NCI-H748 (cell line): ENCODE results near the gene CPSF2.
"Not testable (repeated sequence)": the region's sequence is repeated elsewhere in the genome, so short reads cannot be mapped to it uniquely, and the experiment has no call there.

Experiments
- DNase-seq: peaks from one replicate; lab custom pipeline; 2025; ENCODE audit not compliant: unreplicated experiment; lab: John Stamatoyannopoulos, UW

The CPSF2 gene

DNA sequence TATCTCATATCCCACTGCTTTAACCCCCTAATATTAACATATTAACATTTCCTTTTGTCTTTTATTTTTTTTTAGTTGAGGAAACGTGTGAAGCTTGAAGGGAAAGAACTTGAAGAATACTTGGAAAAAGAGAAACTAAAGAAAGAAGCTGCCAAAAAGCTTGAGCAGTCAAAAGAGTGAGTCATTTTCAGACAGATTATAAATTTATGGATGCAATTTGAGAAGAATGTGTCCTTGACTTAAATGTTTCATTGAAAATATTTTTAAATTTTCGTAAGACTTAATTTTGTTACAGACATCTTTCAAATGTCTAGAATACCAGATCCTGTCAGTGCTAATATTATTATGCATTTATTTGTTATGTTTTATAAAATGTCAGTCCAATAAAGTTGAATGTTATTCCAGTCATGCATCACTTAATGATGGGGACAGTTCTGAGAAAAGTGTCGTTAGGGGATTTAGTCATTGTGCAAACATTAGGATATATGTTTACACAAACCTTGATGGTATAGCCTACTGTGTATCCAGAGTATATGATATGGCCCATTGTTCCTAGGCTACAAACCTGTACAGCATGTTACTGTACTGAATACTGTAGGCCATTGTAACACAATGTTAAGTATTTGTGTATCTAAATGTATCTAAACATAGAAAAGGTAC, 32.6 kb downstream of the CPSF2 start:
- DNase-seq, result peak; percentile 84

DNA sequence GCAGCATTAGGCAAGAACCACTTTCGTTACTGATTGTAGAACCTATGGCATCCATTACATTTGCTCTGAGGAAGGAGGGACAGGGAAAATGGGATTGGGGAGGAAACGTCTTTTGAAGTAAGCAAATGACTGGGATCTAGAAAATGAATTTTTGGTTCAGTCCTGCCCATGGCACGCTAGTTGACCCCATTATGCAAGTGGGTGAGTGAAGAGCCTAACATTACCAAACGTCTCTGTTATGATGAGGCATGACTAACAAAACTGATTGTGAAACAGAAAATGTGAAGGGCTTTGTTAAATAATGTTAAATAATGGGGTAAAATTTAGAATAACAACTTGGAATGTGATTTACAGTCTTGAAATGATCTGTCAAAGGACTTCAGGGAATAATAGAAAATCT, 38.9 kb downstream of the CPSF2 start:
- no peak for DNase-seq

DNA sequence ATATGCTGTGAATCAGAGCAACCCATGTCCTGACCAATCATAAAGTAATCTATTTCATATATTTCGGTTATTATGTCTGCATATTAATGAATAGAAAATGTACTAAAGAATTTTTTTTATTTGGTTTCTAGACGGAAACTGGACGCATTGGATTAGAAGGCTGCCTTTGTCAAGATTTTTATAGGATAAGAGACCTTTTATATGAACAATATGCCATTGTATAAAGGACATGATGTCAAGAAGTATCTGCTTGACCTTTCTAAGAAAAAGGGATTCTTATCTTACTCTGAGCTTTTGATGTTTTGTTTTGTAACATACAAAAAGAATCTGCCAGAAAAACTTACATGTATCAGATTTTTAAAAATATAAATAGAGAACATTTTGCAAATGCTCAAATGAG, 39.8 kb downstream of the CPSF2 start:
- DNase-seq, result no peak

DNA sequence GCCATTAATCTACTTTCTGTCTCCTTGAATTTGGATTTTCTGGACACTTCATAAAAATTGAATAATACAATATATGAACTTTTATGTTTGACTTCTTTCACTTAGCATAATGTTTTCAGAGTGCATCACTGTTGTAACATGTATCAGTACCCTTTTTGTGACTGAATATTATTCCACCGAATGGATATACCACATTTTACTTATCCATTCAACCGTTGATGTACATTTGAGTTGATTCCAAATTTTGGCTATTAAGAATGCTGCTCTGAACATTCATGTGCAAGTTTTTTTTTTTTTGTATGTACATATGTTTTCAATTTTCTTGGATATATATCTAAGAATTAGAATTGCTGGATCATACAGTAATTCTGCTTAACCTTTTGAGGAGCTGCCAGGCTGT, 43.2 kb downstream of the CPSF2 start:
- DNase-seq, result no peak

DNA sequence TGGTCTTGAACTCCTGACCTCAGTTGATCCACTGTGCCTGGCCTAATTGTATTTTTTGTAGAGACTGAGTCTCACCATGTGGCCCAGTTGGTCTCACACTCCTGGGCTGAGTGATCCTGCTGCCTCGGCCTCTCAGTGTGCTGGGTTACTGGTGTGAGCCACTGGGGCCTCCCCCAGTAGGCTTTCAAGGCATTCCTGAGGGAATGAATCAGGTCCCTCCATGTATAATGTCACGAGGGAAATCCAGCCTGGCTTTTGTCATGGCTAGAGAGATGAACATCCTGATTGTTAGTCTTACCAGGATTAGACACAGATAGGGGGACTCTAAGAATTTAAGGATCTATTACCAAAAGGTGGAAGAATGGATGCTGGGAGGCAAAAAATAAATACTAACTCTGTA, 51.9 kb downstream of the CPSF2 start:
- DNase-seq, result no peak

DNA sequence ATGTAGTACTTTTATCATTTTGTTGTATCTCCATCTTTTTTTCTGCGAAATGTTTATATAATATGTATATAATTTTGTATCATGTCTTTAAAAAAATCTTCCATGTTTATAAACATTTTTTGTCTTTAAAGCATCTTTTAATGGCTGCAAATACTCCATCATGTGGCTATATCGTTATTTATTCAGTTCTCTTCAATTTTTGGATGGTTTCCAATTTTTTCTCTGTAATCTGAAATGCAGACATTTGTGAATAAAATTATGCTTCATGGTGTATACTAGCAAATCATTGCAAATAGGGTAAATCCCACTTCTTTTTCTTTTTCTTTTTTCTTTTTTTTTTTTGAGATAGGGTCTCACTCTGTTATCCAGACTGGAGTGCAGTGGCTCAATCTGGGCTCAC, 54.0 kb downstream of the CPSF2 start:
- DNase-seq, result no peak

DNA sequence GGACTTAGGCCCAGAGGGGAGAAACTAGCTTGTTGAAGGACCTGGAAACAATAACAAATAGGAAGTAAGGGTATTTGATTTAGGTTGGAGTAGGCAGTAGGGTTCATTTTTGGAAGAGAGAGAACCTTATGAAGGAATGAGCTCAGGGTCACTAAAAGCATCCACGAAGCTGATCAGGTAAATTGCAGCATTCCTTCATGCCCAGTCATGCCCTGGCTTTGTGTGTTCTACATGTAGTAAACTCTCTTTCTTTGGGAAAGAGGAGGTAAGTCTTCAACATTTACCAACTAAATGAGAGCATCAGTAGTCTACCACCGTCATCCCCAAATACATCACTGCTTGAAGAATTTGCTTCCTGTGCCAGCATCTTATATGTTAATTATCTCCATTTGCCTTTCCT, 54.7 kb downstream of the CPSF2 start:
- no peak for DNase-seq

DNA sequence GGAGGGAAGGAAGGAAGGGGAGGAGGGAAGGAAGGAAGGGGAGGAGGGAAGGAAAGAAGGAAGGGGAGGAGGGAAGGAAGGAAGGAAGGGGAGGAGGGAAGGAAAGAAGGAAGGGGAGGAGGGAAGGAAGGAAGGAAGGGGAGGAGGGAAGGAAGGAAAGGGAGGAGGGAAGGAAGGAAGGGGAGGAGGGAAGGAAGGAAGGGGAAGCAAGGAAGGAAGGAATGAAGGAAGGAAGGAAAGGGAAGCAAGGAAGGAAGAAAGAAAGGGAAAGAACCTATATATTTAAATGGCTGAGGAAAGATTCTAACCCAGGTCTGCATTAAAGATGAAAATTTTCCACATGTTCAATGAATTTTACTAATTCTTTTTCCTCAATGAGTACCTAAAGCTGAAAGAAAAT, 57.4 kb downstream of the CPSF2 start:
- not testable (repeated sequence) for DNase-seq

DNA sequence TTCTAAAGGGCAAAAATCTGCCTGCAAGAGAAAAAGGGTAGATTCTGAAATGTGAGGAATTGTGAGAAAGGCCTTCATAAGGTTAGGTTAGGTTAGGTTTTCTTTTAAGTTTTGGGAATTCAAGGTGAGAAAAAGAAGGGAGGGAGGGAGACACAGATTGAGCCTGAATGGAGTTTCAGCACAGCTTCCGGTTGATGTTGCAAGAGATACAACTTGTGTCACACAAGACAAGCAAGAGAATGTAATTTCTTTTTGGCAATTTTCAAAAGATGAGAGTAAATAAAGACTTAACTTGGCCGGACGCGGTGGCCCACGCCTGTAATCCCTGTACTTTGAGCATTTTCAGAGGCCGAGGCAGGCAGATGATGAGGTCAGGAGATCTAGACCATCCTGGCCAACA, 63.8 kb downstream of the CPSF2 start:
- DNase-seq, result no peak

DNA sequence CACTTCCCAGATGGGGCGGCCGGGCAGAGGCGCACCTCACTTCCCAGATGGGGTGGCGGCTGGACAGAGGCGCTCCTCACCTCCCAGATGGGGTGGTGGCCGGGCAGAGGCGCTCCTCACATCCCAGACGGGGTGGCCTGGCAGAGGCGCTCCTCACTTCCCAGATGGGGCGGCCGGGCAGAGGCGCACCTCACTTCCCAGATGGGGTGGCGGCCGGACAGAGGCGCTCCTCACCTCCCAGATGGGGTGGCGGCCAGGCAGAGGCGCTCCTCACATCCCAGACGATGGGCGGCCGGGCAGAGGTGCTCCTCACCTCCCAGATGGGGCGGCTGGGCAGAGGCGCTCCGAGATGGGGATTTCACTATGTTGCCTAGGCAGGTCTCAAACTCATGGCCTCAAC, 65.8 kb downstream of the CPSF2 start:
- DNase-seq, result not testable (repeated sequence)

DNA sequence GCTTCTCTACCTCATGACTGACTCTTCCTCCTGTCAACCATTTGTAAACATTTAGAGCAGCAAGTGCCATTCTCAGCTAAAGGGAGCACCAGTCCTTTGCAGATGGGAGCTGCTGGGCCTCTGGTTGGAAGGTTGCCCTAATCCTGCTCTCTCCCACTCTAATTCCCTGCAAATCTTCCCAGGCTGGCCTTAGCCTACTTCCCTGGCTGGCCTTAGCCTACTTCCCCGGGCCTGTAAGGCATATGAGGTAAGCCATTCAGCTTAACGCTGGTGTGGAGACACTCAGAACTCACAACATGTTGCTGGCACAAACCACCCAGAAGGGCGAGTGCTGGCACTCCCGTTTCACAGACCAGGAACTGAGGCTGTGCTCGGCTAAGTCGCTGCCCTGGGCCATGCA, 69.0 kb downstream of the CPSF2 start:
- DNase-seq, result no peak

DNA sequence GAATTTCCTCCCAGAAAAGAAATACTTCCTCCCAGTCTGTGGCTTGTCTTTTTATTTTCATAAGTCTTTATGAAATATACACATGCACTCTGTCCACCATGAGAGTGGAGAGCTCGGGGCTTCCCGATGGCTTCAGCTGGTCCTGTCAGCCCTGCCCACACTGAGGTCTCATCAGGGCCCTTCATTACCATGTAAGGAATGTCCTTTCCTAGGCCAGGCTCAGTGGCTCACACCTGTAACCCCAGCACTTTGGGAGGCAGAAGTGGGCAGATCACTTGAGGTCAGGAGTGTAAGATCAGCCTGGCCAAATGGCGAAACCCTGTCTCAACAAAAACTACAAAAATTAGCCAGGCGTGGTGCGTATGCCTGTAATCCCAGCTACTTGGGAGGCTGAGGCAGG, 77.0 kb downstream of the CPSF2 start:
- DNase-seq, result no peak

DNA sequence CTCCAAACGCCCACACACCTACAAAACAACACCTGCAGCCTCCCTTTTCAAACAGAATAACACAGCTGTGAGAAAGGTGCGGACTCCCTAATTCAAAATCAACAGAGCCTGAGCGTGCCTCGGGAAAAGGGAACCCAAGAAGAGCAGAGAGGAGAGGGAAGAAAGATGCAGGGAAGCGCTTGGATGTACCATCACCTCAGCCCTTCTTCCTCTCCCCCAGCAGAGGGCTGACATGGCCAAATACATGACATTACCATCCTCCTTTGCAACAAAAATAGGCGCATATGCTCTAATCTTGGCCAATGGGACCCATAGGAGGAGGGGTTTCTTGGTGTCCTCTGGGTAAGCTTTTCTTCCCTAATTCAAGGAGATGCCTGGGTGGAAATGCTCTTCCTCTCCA, 78.0 kb downstream of the CPSF2 start:
- DNase-seq, result peak; percentile 27

DNA sequence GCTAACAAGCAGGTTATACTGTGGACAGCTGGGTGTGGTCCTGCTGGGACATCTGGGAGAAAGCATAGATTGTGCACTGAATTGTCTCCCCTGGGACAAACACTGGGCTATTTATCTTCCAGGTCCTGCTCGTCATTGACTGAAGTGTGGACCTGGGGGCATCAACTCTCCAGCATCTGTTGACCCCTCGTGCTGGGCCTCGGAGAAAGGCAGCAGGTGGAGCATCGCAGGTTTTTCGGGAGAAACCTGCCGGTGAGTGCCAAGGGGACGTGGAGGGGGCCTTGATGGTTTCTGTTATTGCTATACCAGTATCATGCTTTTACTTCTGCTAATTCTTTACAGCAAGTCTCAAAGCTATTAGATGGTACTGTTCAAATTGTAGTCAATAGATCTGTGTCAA, 81.3 kb downstream of the CPSF2 start:
- DNase-seq, result peak; percentile 33

DNA sequence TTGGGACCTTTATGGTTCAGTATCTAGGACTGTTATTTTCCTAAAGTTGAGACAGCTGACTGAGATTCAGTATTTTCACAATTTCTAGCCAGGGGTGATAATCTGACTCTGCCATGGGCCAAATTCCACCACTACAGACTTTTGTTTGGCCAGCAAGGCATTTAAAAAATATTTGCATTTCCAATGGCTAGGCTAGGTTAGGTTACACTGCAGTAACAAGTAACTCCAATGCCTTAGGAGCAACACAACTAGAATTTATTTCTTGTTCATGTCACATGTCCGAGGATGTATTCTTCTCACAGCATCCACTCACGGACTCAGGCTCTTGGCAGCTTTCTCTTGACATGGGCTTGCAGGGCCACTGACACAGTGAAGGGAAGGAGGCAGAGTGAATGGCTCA, 83.0 kb downstream of the CPSF2 start:
- DNase-seq, result no peak

DNA sequence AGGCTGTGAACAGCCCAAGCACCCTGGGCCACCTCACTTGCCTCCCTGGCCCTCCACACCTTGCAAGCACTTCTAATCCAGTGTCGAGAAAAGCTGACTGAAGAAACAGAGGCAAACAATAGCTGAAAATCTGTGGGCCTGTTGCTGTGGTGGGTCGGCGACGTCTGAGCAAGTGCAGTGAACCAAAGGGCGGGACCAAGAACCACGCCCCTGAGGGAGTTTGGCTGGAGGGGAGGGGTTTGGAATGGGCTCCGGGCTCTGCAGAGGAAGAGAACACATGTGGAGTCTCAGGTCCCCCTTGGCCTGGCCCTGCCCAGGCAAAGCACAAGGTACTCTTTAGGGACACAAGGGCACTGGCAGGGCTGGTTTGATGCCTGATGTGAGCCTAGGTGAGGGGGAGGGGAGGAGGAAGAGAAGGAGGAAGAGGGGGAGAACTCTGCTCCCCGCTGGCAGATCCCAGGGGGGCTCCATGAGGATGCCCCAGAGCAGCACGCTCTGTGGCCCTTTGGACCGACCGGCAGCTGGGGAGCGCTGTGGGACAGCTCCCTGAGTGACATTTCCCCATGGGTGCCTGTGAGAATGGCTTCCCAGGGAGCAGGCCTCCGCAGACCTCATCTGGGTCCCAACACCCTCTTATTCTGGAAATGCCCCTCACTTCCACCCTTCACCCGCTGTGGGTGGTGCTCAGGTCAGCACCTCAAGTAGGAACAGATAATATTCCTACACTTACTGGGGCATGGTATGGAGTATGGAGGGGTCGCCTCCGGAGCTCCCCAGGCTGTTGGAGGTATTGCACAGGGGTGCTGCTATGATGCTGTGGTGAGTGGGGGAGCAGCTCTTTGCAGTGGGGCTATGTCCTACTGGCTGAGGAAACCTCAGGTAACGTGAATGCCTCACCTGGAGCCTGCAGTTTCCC, 85.5 kb downstream of the CPSF2 start:
- DNase-seq, result no peak

DNA sequence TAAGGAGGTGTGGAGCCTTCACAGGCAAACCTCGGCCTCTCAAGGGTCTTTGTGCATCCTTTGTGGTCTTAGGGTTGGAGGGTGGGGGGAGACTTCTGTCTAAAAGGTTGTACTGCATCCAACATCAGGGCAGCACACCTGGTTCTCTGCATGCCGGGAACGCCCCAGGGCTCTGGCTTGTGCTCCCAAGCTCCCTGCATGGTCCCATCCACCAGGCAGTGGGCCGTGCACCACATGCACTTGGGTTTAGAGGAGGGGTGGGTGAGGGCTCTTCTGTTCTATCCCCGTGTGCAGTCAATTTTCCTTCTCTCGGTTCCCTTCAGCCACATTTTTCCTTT, 86.1 kb downstream of the CPSF2 start:
- no peak for DNase-seq

DNA sequence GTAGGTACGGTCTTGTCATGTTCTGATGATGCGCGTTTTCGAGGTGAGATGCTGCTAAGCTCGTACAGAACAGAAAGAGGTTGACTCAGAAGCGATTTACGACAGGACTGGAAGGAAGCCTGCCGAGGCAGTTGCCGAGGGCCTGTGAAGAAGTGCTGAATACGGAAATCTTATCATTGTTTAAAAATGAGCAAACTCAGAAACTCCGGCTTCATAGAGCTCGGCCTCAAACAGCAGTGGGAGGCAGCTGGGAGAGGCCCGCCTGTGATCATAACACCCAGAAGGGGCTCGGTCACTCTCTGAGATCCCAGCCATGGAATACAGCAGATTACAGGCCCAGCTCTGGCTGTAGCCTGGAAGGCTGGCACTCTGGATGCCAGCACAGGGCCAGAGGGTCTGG, 87.4 kb downstream of the CPSF2 start:
- DNase-seq, result no peak

DNA sequence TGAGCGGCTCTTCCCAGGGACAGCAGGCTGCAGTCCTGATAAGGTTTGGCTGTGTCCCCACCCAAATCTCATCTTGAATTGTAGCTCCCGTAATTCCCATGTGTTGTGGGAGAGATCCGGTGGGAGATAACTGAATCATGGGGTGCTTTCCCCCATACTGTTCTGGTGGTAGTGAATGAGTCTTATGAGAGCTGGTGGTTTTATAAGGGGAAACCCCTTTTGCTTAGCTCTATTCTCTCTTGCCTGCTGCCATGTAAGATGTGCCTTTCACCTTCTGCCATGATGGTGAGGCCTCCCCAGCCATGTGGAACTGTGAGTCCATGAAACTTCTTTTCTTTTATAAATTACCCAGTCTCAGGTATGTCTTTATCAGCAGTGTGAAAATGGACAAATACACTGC, 91.4 kb downstream of the CPSF2 start:
- DNase-seq, result not testable (repeated sequence)

DNA sequence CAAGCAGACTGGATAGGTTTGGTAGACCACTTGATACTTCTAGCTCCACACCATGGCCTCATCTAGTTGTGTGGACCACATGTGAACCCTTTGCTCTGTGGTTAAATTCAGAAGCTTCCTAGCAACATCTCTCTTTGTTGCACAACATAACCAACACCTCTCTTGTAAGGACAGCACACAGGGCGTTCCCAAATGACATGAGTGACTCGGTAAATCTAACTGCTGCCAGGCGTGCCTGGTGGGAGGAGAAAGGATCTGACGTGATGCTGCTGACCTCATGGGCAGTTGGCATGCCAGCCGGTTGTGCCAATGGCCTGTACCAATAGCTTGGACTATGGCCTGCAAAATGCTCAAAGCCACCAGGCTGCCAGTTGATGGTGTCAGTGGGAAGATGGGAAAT, 93.8 kb downstream of the CPSF2 start:
- DNase-seq, result peak; percentile 66

DNA sequence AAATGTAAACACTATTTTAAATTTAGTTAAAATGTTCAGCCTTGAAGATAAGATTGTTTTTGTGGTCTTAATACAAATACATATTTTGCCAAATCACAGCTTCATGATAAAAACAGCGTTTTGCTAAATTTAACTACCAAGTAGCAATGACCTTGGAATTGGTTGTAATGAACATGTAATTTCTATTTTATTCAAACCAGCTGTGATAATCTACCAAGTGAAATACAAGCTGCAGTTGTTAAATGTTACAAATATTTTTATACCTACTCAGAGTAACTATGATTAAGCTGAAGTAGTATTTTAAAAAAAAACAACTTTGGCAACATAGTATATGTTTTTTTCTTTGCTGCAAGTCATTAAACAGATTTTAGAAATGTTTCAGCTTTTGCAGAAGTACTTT, 96.2 kb downstream of the CPSF2 start:
- no peak for DNase-seq
